Gastrocnemius medialis (tissue), 4 donors: ENCODE measurements around the gene PCNX2.

Experiments
- CTCF ChIP-seq, 5 experiments: fragments of 450-650 bp in 3 of 5; fragments of 200-600 bp in 2 of 5; sonication (generic) in 2 of 5; IDR thresholded peaks in 4 of 5; conservative IDR thresholded peaks in 1 of 5; 1 replicate in 4 of 5; 2 replicates in 1 of 5; pipeline ENCODE4 v1.5.1; 2016 to 2019; ENCODE audit warnings: antibody characterized with exemption in 5 of 5, mild to moderate bottlenecking in 3 of 5, moderate library complexity in 3 of 5
- POLR2A ChIP-seq, 2 donors: fragments of 450-650 bp; IDR thresholded peaks; one replicate each; pipeline ENCODE4 v1.6.1; 2017; ENCODE audit warnings: antibody characterized with exemption in 2 of 2, mild to moderate bottlenecking in 2 of 2, moderate library complexity in 2 of 2

- TF ChIP-seq CTCF (IDR thresholded peaks at IDR 0.05 in 4 of 5, conservative IDR thresholded peaks at IDR 0.05 in 1 of 5) (no peak), POLR2A (IDR thresholded peaks at IDR 0.05) (no peak)
Measured at GRCh38 chr1:233024199-233024598, 271.3 kb downstream of the PCNX2 start.
